B cell (primary cell): ENCODE results near the gene ZMAT5.

Experiments
- CTCF ChIP-seq: fragments of 200-600 bp; IDR thresholded peaks from one replicate; pipeline ENCODE4 v1.8.0; 2022; ENCODE audit warnings: antibody characterized with exemption, mild to moderate bottlenecking
- EZH2 ChIP-seq: IDR thresholded peaks from 2 replicates; pipeline ENCODE4 v1.6.1; 2012; ENCODE audit warnings: borderline replicate concordance, low read depth, mild to moderate bottlenecking, moderate library complexity, low read length; ENCODE audit not compliant: insufficient read depth, poor library complexity, severe bottlenecking

GRCh38 chr22:29799217-29799680, 32.4 kb upstream of the ZMAT5 start:
- no peak for TF ChIP-seq CTCF
- TF ChIP-seq EZH2 = no peak
